SK-N-SH (cell line): ENCODE results near the gene TRIM14. TPM values are rescaled to one million over a fixed set of nuclear protein-coding genes. Genes with fewer than 3 reads are reported as not detected.

Experiments used
- CTCF ChIA-PET: fragments of 300-600, 350-600 bp; formaldehyde crosslinking; extraction: SDS; loops from one replicate; lab custom pipeline; 2021; lab: Yijun Ruan, JAX
- POLR2A ChIA-PET: fragments of 350-600 bp; sonication (Branson Sonifier 250); formaldehyde crosslinking; extraction: SDS; loops from one replicate; lab custom pipeline; 2020; ENCODE audit warnings: antibody characterized with exemption, inconsistent platforms; lab: Yijun Ruan, JAX
- DNase-seq: peaks from one replicate; pipeline ENCODE4 v3.0.0; 2012
- H2AFZ ChIP-seq: fragments of 200-600 bp; sonication (generic); 2 replicates; pipeline ENCODE4 v1.8.1; 2016; ENCODE audit warnings: antibody characterized with exemption, mild to moderate bottlenecking, low read depth
- H3F3A ChIP-seq: fragments of 200-600 bp; sonication (generic); replicated peaks from 2 replicates; pipeline ENCODE3; 2016; ENCODE audit warnings: antibody characterized with exemption, mild to moderate bottlenecking; ENCODE audit not compliant: insufficient read depth
- H3K27ac ChIP-seq, 2 experiments: fragments of 200-500 bp in 1 of 2; fragments of 200-600 bp in 1 of 2; sonication (Bioruptor generic) in 1 of 2; sonication (generic), shearing (Covaris generic) in 1 of 2; 2 replicates each; pipeline versions ENCODE4 v1.5.1 to v1.6.1; 2014 to 2016; ENCODE audit warnings: low read depth in 2 of 2, inconsistent platforms in 1 of 2, low read length in 1 of 2, mild to moderate bottlenecking in 1 of 2, mixed read lengths in 1 of 2
- H3K27me3 ChIP-seq: fragments of 200-600 bp; sonication (generic), shearing (Covaris generic); 2 replicates; pipeline ENCODE4 v1.6.1; 2016; ENCODE audit warnings: mixed run types; ENCODE audit not compliant: insufficient read depth
- H3K36me3 ChIP-seq, 2 experiments: fragments of 200-500 bp in 1 of 2; fragments of 200-600 bp in 1 of 2; sonication (Bioruptor generic) in 1 of 2; sonication (generic) in 1 of 2; replicated peaks in 1 of 2; 2 replicates each; pipeline versions ENCODE3 to v1.5.1; 2014 to 2016; ENCODE audit warnings: low read length in 1 of 2, mild to moderate bottlenecking in 1 of 2; ENCODE audit not compliant: insufficient read depth in 2 of 2, control insufficient read depth in 1 of 2
- H3K4me1 ChIP-seq, 2 experiments: fragments of 200-500 bp in 1 of 2; fragments of 200-600 bp in 1 of 2; sonication (Bioruptor generic) in 1 of 2; sonication (generic), shearing (Covaris generic) in 1 of 2; 2 replicates each; pipeline versions ENCODE4 v1.5.1 to v1.6.1; 2014 to 2016; ENCODE audit warnings: low read depth in 1 of 2, low read length in 1 of 2, mixed run types in 1 of 2; ENCODE audit not compliant: insufficient read depth in 2 of 2, control insufficient read depth in 1 of 2
- H3K4me2 ChIP-seq: fragments of 200-600 bp; sonication (generic), shearing (Covaris generic); 2 replicates; pipeline ENCODE4 v1.6.1; 2017; ENCODE audit warnings: mixed run types
- H3K4me3 ChIP-seq, 2 experiments: fragments of 200-500 bp in 1 of 2; fragments of 200-600 bp in 1 of 2; sonication (Bioruptor generic) in 1 of 2; sonication (generic), shearing (Covaris generic) in 1 of 2; 2 replicates each; pipeline versions ENCODE4 v1.5.1 to v1.8.1; 2014 to 2016; ENCODE audit warnings: low read depth in 2 of 2, inconsistent platforms in 1 of 2, low read length in 1 of 2, mild to moderate bottlenecking in 1 of 2, mixed read lengths in 1 of 2, moderate library complexity in 1 of 2
- H3K79me2 ChIP-seq: fragments of 200-600 bp; sonication (generic); 2 replicates; pipeline ENCODE4 v1.8.1; 2017; ENCODE audit warnings: mild to moderate bottlenecking; ENCODE audit not compliant: insufficient read depth
- H3K9ac ChIP-seq: fragments of 200-600 bp; sonication (generic); 2 replicates; pipeline ENCODE4 v1.6.1; 2017; ENCODE audit warnings: mixed run types
- H3K9me2 ChIP-seq: fragments of 200-600 bp; sonication (generic); 2 replicates; pipeline ENCODE4 v1.6.1; 2017; ENCODE audit warnings: mixed run types
- H3K9me3 ChIP-seq: fragments of 200-600 bp; sonication (generic); 2 replicates; pipeline ENCODE4 v1.6.1; 2017; ENCODE audit warnings: mixed run types, mild to moderate bottlenecking, moderate library complexity
- H4K20me1 ChIP-seq: fragments of 200-600 bp; sonication (generic); 2 replicates; pipeline ENCODE4 v1.6.1; 2017; ENCODE audit warnings: mild to moderate bottlenecking, mixed run types; ENCODE audit not compliant: insufficient read depth
- EZH2phosphoT487 ChIP-seq: fragments of 200-600 bp; sonication (generic); IDR thresholded peaks from 2 replicates; pipeline ENCODE4 v1.6.1; 2017; ENCODE audit warnings: low read depth, mixed run types, mild to moderate bottlenecking, antibody characterized with exemption, moderate library complexity, borderline replicate concordance
- FOSL2 ChIP-seq: IDR thresholded peaks from 2 replicates; pipeline ENCODE4 v1.4.0; 2012; ENCODE audit warnings: low read depth, mild to moderate bottlenecking, moderate library complexity, borderline replicate concordance
- IRF3 ChIP-seq: fragments of 150-350 bp; IDR thresholded peaks from 2 replicates; pipeline ENCODE4 v1.6.1; 2016; ENCODE audit warnings: mild to moderate bottlenecking, low read depth, low read length
- MAX ChIP-seq: IDR thresholded peaks from 2 replicates; pipeline ENCODE4 v1.4.0; 2012; ENCODE audit warnings: low read depth
- MXI1 ChIP-seq: IDR thresholded peaks from 2 replicates; pipeline ENCODE4 v1.6.1; 2012; ENCODE audit warnings: mild to moderate bottlenecking, low read depth, low read length, improper control_type of control experiment
- RAD21 ChIP-seq: IDR thresholded peaks from 2 replicates; pipeline ENCODE4 v1.6.1; 2012; ENCODE audit warnings: mild to moderate bottlenecking, low read length
- REST ChIP-seq: IDR thresholded peaks from 2 replicates; pipeline ENCODE4 v1.6.1; 2012; ENCODE audit warnings: mild to moderate bottlenecking, low read depth, low read length, moderate library complexity
- RFX5 ChIP-seq: IDR thresholded peaks from 2 replicates; pipeline ENCODE4 v1.6.1; 2012; ENCODE audit warnings: mild to moderate bottlenecking, improper control_type of control experiment, low read length
- RXRA ChIP-seq: IDR thresholded peaks from 2 replicates; pipeline ENCODE4 v1.4.0; 2012; ENCODE audit warnings: low read depth, mild to moderate bottlenecking, borderline replicate concordance
- SMC3 ChIP-seq: IDR thresholded peaks from 2 replicates; pipeline ENCODE4 v1.6.1; 2012; ENCODE audit warnings: low read depth, low read length, improper control_type of control experiment
- TAF1 ChIP-seq: IDR thresholded peaks from 2 replicates; pipeline ENCODE4 v1.6.1; 2012; ENCODE audit warnings: low read depth, mild to moderate bottlenecking, low read length, moderate library complexity, borderline replicate concordance
- TEAD4 ChIP-seq: IDR thresholded peaks from 2 replicates; pipeline ENCODE4 v1.4.0; 2012; ENCODE audit warnings: mild to moderate bottlenecking, borderline replicate concordance; ENCODE audit not compliant: insufficient read depth
- WGBS: methylation state at CpG from one replicate; pipeline ENCODE4 v1.1.6; 2017; ENCODE audit warnings: low lambda C conversion rate; 5-methylcytosine and 5-hydroxymethylcytosine counted together
- polyA plus RNA-seq, 3 experiments: library from polyadenylated mRNA; depleted of rRNA; stranded (reverse); fragments of >200 nt; gene quantifications; 2 replicates each; pipeline ENCODE4 v1.2.3, GENCODE V29; 2012

Gene TRIM14
- polyA plus RNA-seq, 1 of the 3 experiments (the other 2 are of a cell fraction), result 15.3 TPM

- 44% methylated on average over 1 of the region's 4 CpGs for WGBS
- POLR2A ChIA-PET, result no interaction called here
Observed at GRCh38 chr9:98161851-98162250, 42.8 kb upstream of the TRIM14 start.

More at GRCh38 chr9:98161851-98162250, 42.8 kb upstream of the TRIM14 start:
- Histone ChIP-seq H2AFZ (no peak overlapping the region), H3K27ac (no peak overlapping the region), H3K4me1 (peaks cover 0 to 5% of the 10 kb centered on the region in 2 experiments; a peak in 1 of 4 replicates), H3K4me2 (no peak overlapping the region), H3K9me2 (no peaks in the 10 kb centered on the region), H3F3A (no peaks in the 10 kb centered on the region), H3K9ac (no peak overlapping the region), H3K4me3 (no peak overlapping the region), H4K20me1 (no peaks in the 10 kb centered on the region), H3K79me2 (no peaks in the 10 kb centered on the region), H3K36me3 (no peaks in the 10 kb centered on the region), H3K9me3 (no peaks in the 10 kb centered on the region), H3K27me3 (no peaks in the 10 kb centered on the region)
- TF ChIP-seq FOSL2 (no peak), RAD21 (no peak), MAX (no peak), REST (no peak), RFX5 (no peak), TEAD4 (no peak), MXI1 (no peak), RXRA (no peak), IRF3 (no peak), TAF1 (no peak), SMC3 (no peak), EZH2phosphoT487 (no peak)
- CTCF ChIA-PET, result no interaction called here
- DNase-seq, result no peak
